Stimulated activated CD4-positive, alpha-beta T cell treated with anti-CD3 and anti-CD28 coated beads, TNF-alpha, amount 100 ng/mL, for 1 hour (primary cell): ENCODE data around the gene APOB.

Source experiments
- DNase-seq, 3 donors: peaks; one replicate each; pipeline ENCODE4 v3.0.0-alpha.2; 2020; ENCODE audit warnings: low read depth in 3 of 3, low spot score in 1 of 3

Gene APOB

GRCh38 chr2:21020031-21020667 lies 23.7 kb downstream of the APOB start:
- no peak for DNase-seq

GRCh38 chr2:21019678-21020021 lies 24.2 kb downstream of the APOB start:
- no peak for DNase-seq

GRCh38 chr2:21019000-21019677 lies 24.7 kb downstream of the APOB start:
- no peak for DNase-seq

- no peak for DNase-seq
Observed at GRCh38 chr2:21018290-21018689, 25.6 kb downstream of the APOB start.

GRCh38 chr2:21017748-21018276 lies 26.1 kb downstream of the APOB start:
- DNase-seq = no peak

GRCh38 chr2:21015281-21015645 lies 28.6 kb downstream of the APOB start:
- DNase-seq = no peak

GRCh38 chr2:21014364-21015280 lies 29.3 kb downstream of the APOB start:
- no peak for DNase-seq

- no peak for DNase-seq
Observed at GRCh38 chr2:21013043-21013816, 30.6 kb downstream of the APOB start.

- no peak for DNase-seq
Observed at GRCh38 chr2:21012557-21012937, 31.3 kb downstream of the APOB start.

- DNase-seq = no peak
Observed at GRCh38 chr2:21011876-21012556, 31.9 kb downstream of the APOB start.

GRCh38 chr2:21011453-21011852 lies 32.4 kb downstream of the APOB start:
- DNase-seq = no peak

- no peak for DNase-seq
Observed at GRCh38 chr2:21010813-21011439, 32.9 kb downstream of the APOB start.

GRCh38 chr2:21009662-21010225 lies 34.1 kb downstream of the APOB start:
- no peak for DNase-seq

GRCh38 chr2:21008790-21009661 lies 34.8 kb downstream of the APOB start:
- DNase-seq = no peak

- DNase-seq = no peak
Observed at GRCh38 chr2:21008014-21008789, 35.7 kb downstream of the APOB start.

GRCh38 chr2:21007129-21008013 lies 36.5 kb downstream of the APOB start:
- DNase-seq = no peak
